ENCODE results near the gene PRXL2A.
A peak's percentile ranks its signal among the peaks of the same experiment; 100 is the strongest.
"Not testable (repeated sequence)": the region's sequence is repeated elsewhere in the genome, so short reads cannot be mapped to it uniquely, and the experiment has no call there.

The PRXL2A gene, protein sequence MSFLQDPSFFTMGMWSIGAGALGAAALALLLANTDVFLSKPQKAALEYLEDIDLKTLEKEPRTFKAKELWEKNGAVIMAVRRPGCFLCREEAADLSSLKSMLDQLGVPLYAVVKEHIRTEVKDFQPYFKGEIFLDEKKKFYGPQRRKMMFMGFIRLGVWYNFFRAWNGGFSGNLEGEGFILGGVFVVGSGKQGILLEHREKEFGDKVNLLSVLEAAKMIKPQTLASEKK

DNA sequence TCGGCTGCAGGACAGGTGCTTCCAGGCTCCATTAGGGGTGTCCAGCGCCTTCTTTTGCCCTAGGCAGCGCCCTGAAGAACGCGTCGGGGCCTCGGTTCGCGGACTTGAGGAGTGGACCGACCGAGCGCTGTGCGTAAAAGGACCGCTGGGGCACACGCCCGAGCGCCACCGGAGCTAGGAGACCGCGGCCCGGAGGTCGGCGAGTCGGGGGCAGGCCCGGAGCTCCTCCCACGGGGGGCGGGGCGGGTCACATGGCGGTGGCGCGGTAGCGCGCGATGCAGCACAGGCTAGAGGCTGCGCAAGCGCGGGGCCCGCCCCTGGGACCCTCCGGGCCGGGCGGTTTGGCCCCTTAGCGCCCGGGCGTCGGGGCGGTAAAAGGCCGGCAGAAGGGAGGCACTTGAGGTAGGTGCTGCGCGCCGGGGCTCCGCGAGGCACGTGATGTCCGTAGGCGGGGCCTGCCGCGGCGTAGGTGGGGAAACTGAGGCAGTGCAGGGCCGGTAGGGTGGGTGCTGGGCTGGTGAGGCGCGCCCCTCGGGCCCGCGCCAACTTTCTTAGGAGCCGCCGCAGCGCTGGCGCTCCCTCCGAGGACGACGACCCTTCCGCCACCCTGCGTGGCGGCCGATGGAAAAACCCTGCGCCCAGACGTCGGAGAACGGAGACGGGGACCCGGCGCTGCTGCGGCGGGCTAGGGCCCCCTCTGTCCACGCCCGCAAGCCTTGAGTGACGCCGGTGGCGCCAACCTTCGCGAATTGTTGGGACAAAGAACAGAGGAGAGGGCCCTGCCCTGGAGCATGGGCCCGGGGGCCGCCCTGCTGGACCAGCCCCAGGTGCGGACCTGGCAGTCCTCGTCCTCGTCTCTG is at the start of gene PRXL2A:
TSS of gene PRXL2A (plus strand) at position 310 of the 860 bp plus-strand sequence. CDS start 11,917 bp downstream, outside the sequence.
- peaks cover 16% of the 10 kb centered on the region for H3K4me1 ChIP-seq (ENCODE audit: control insufficient read depth, insufficient read depth, low read length)
- peak within 1 kb of the TSS; percentile 81 for H3K4me3 ChIP-seq (ENCODE audit: low read length)
- H3K9me3 ChIP-seq (ENCODE audit: control insufficient read depth, low read length), result no peaks in the 10 kb centered on the region
- no peaks in the 10 kb centered on the region for H3K27me3 ChIP-seq (ENCODE audit: control insufficient read depth, insufficient read depth, low read length)
- peak within 1 kb of the TSS; percentile 71 for H3K9ac ChIP-seq (ENCODE audit: low read length)
- no peaks in the 10 kb centered on the region for H3K36me3 ChIP-seq (ENCODE audit: control insufficient read depth, insufficient read depth, low read length)

DNA sequence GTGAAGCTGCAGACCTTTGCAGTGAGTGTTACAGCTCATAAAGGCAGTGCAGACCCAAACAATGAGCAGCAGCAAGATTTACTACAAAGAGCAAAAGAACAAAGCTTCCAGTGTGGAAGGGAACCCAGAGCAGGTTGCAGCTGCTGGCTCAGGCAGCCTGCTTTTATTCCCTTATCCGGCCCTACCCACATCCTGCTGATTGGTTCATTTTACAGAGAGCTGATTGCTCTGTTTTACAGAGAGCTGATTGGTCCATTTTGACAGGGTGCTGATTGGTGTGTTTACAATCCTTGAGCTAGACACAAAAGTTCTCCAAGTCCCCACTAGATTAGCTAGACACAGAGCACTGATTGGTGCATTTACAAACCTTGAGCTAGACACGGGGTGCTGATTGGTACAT is 49.4 kb upstream of the PRXL2A start:
- not testable (repeated sequence) for H3K9ac ChIP-seq (ENCODE audit: low read length); H3K4me3 ChIP-seq (ENCODE audit: low read length); H3K36me3 ChIP-seq (ENCODE audit: control insufficient read depth, insufficient read depth, low read length); H3K9me3 ChIP-seq (ENCODE audit: control insufficient read depth, low read length)
- Histone ChIP-seq H3K27me3 (ENCODE audit: control insufficient read depth, insufficient read depth, low read length) (peaks cover 12% of the 10 kb centered on the region), H3K4me1 (ENCODE audit: control insufficient read depth, insufficient read depth, low read length) (peaks cover 13% of the 10 kb centered on the region)

GRCh38 chr10:80359644-80360043 is 48.7 kb upstream of the PRXL2A start:
- Histone ChIP-seq H3K4me1 (ENCODE audit: control insufficient read depth, insufficient read depth, low read length) (peaks cover 13% of the 10 kb centered on the region), H3K27me3 (ENCODE audit: control insufficient read depth, insufficient read depth, low read length) (peaks cover 12% of the 10 kb centered on the region), H3K4me3 (ENCODE audit: low read length) (no peak overlapping the region), H3K9me3 (ENCODE audit: control insufficient read depth, low read length) (no peaks in the 10 kb centered on the region), H3K9ac (ENCODE audit: low read length) (no peak overlapping the region), H3K36me3 (ENCODE audit: control insufficient read depth, insufficient read depth, low read length) (no peaks in the 10 kb centered on the region)

DNA sequence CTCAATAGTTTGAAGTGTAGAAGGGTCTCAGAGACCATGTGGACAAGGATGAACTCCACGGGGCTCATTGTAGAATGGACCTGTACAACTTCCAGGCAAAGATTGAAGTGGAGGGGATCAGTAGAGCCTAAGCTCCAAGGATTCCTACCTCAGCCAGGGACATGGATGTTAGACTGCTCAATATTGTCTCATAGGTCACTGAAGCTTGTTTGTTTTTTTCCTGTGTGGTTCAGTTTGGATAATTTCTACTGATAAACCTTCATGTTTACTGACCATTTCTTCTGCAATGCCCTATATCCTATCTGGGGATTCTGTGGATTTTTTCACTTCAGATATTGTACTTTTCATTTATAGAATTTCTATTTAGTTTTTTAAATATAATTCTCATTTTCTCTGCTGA is 42.8 kb upstream of the PRXL2A start:
- H3K9me3 ChIP-seq (ENCODE audit: control insufficient read depth, low read length), result no peaks in the 10 kb centered on the region

DNA sequence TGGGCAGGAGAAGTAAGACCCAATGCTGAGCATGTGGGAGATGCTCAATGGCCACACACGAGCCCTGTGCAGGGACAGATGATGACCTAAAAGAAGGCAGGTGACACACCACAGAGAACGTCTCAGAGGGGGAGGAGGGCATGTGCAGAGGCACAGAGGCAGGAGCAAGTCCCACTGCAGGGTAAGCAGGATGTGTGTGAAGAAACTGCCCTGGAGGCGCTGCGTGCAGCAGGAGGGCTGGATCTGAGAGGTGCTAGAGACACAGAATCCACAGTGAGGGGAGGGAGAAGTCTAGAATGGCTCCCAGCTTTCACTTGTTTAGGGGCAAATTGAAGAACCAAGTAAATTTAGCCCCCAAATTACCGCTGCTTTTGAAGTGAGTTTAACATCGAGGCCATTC is 36.9 kb upstream of the PRXL2A start:
- no peaks in the 10 kb centered on the region for H3K4me1 ChIP-seq (ENCODE audit: control insufficient read depth, insufficient read depth, low read length)
- no peak overlapping the region for H3K4me3 ChIP-seq (ENCODE audit: low read length)
- no peak overlapping the region for H3K9ac ChIP-seq (ENCODE audit: low read length)
- H3K9me3 ChIP-seq (ENCODE audit: control insufficient read depth, low read length), result no peaks in the 10 kb centered on the region
- no peaks in the 10 kb centered on the region for H3K27me3 ChIP-seq (ENCODE audit: control insufficient read depth, insufficient read depth, low read length)
- no peaks in the 10 kb centered on the region for H3K36me3 ChIP-seq (ENCODE audit: control insufficient read depth, insufficient read depth, low read length)

More for the DNA sequence above, 42.8 kb upstream of the PRXL2A start:
- Histone ChIP-seq H3K27me3 (ENCODE audit: control insufficient read depth, insufficient read depth, low read length) (no peaks in the 10 kb centered on the region), H3K4me3 (ENCODE audit: low read length) (no peak overlapping the region), H3K4me1 (ENCODE audit: control insufficient read depth, insufficient read depth, low read length) (no peaks in the 10 kb centered on the region), H3K36me3 (ENCODE audit: control insufficient read depth, insufficient read depth, low read length) (no peaks in the 10 kb centered on the region), H3K9ac (ENCODE audit: low read length) (no peak overlapping the region)

DNA sequence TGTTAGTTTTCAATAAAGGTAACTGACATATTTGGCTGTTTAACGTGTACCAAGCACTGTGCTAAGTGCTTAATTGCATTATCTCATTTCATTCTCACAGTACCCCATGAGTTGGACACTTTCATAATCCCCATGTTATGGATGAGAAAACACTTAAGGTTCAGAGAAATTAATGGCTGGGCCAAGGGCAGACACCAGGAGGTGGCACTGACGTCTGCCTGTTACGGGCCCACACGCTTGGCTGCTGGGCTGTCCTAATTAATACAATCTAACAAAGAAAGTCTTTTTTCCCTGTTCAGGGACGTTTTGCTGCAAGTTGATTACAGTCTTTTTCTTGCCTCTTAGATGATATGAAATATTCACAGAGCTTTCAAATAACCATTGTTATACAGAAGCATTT is 35.7 kb upstream of the PRXL2A start:
- no peaks in the 10 kb centered on the region for H3K36me3 ChIP-seq (ENCODE audit: control insufficient read depth, insufficient read depth, low read length)
- H3K9ac ChIP-seq (ENCODE audit: low read length), result no peak overlapping the region
- no peaks in the 10 kb centered on the region for H3K9me3 ChIP-seq (ENCODE audit: control insufficient read depth, low read length)
- H3K4me3 ChIP-seq (ENCODE audit: low read length), result no peak overlapping the region
- H3K4me1 ChIP-seq (ENCODE audit: control insufficient read depth, insufficient read depth, low read length), result no peaks in the 10 kb centered on the region
- no peaks in the 10 kb centered on the region for H3K27me3 ChIP-seq (ENCODE audit: control insufficient read depth, insufficient read depth, low read length)

DNA sequence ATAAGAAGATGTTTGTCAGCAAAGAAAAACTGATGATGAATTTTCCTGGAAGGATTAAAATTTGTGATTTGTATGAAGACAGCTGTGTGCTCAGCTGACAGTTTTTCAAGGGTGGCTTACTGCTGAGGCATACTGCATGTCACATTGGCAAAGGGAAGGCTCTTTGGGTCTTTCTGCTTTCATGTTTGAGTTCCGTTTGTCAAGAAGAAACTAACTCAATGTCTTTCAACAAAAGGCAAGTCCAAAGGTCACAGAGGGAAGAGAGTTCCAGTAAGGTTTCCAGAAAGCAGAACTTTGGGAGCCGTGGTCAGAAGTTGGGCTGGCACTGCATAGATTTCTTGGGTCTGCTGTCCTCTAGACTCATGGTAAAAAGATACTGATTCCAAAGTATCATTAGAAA is 34.8 kb upstream of the PRXL2A start:
- Histone ChIP-seq H3K4me3 (ENCODE audit: low read length) (no peak overlapping the region), H3K9ac (ENCODE audit: low read length) (no peak overlapping the region), H3K4me1 (ENCODE audit: control insufficient read depth, insufficient read depth, low read length) (no peaks in the 10 kb centered on the region), H3K9me3 (ENCODE audit: control insufficient read depth, low read length) (no peaks in the 10 kb centered on the region), H3K36me3 (ENCODE audit: control insufficient read depth, insufficient read depth, low read length) (no peaks in the 10 kb centered on the region), H3K27me3 (ENCODE audit: control insufficient read depth, insufficient read depth, low read length) (no peaks in the 10 kb centered on the region)

- Histone ChIP-seq H3K4me1 (ENCODE audit: control insufficient read depth, insufficient read depth, low read length) (no peaks in the 10 kb centered on the region), H3K4me3 (ENCODE audit: low read length) (no peak overlapping the region), H3K36me3 (ENCODE audit: control insufficient read depth, insufficient read depth, low read length) (no peaks in the 10 kb centered on the region), H3K9ac (ENCODE audit: low read length) (no peak overlapping the region), H3K27me3 (ENCODE audit: control insufficient read depth, insufficient read depth, low read length) (no peaks in the 10 kb centered on the region), H3K9me3 (ENCODE audit: control insufficient read depth, low read length) (no peaks in the 10 kb centered on the region)
Observed at GRCh38 chr10:80379701-80380100, 28.6 kb upstream of the PRXL2A start.

- no peak overlapping the region for H3K4me3 ChIP-seq (ENCODE audit: low read length)
- no peaks in the 10 kb centered on the region for H3K4me1 ChIP-seq (ENCODE audit: control insufficient read depth, insufficient read depth, low read length)
- H3K27me3 ChIP-seq (ENCODE audit: control insufficient read depth, insufficient read depth, low read length), result no peaks in the 10 kb centered on the region
Observed at GRCh38 chr10:80380185-80380584, 28.2 kb upstream of the PRXL2A start.

DNA sequence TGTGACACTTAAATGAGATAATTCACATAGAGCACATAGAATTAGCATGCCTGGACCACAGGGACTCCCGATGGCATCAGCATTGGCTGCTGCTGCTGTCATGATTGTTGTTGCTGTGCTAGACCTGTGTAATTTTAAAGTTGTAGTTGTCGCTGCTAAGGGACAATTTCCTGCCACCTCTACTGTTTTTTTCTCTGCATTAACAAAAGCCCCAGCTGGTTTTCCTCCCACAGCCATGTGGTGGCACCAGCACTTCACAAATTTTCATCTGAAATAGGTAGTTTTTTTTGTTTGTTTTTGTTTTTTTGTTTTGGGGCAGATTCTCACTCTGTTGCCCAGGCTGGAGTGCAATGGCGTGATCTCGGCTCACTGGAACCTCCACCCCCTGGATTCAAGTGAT is 25.4 kb upstream of the PRXL2A start:
- Histone ChIP-seq H3K36me3 (ENCODE audit: control insufficient read depth, insufficient read depth, low read length) (no peaks in the 10 kb centered on the region), H3K4me3 (ENCODE audit: low read length) (no peak overlapping the region), H3K4me1 (ENCODE audit: control insufficient read depth, insufficient read depth, low read length) (no peaks in the 10 kb centered on the region), H3K27me3 (ENCODE audit: control insufficient read depth, insufficient read depth, low read length) (no peaks in the 10 kb centered on the region), H3K9me3 (ENCODE audit: control insufficient read depth, low read length) (no peaks in the 10 kb centered on the region), H3K9ac (ENCODE audit: low read length) (no peak overlapping the region)

More at GRCh38 chr10:80380185-80380584, 28.2 kb upstream of the PRXL2A start:
- H3K36me3 ChIP-seq (ENCODE audit: control insufficient read depth, insufficient read depth, low read length), result no peaks in the 10 kb centered on the region
- no peaks in the 10 kb centered on the region for H3K9me3 ChIP-seq (ENCODE audit: control insufficient read depth, low read length)
- H3K9ac ChIP-seq (ENCODE audit: low read length), result no peak overlapping the region

- H3K9me3 ChIP-seq (ENCODE audit: control insufficient read depth, low read length), result no peaks in the 10 kb centered on the region
- no peaks in the 10 kb centered on the region for H3K27me3 ChIP-seq (ENCODE audit: control insufficient read depth, insufficient read depth, low read length)
- no peaks in the 10 kb centered on the region for H3K36me3 ChIP-seq (ENCODE audit: control insufficient read depth, insufficient read depth, low read length)
- H3K4me3 ChIP-seq (ENCODE audit: low read length), result no peak overlapping the region
- H3K9ac ChIP-seq (ENCODE audit: low read length), result no peak overlapping the region
- H3K4me1 ChIP-seq (ENCODE audit: control insufficient read depth, insufficient read depth, low read length), result no peaks in the 10 kb centered on the region
Observed at GRCh38 chr10:80390740-80391139, 17.6 kb upstream of the PRXL2A start.

- Histone ChIP-seq H3K4me3 (ENCODE audit: low read length) (no peak overlapping the region), H3K4me1 (ENCODE audit: control insufficient read depth, insufficient read depth, low read length) (no peaks in the 10 kb centered on the region), H3K9ac (ENCODE audit: low read length) (no peak overlapping the region), H3K36me3 (ENCODE audit: control insufficient read depth, insufficient read depth, low read length) (no peaks in the 10 kb centered on the region), H3K9me3 (ENCODE audit: control insufficient read depth, low read length) (no peaks in the 10 kb centered on the region), H3K27me3 (ENCODE audit: control insufficient read depth, insufficient read depth, low read length) (no peaks in the 10 kb centered on the region)
Observed at GRCh38 chr10:80392250-80392649, 16.1 kb upstream of the PRXL2A start.

All from mucosa of stomach (tissue), 1 donor.